GM21825 (cell line): ENCODE measurements around the gene CAMTA1.
"Not testable (repeated sequence)": the region's sequence is repeated elsewhere in the genome, so short reads cannot be mapped to it uniquely, and the experiment has no call there.

Experiments
- ATAC-seq: cut with Tn5 transposase; IDR thresholded peaks from one replicate; pipeline ENCODE4 v1.9.1; 2021; ENCODE audit warnings: mild to moderate bottlenecking, moderate library complexity; ENCODE audit not compliant: unreplicated experiment

CAMTA1 gene

GRCh38 chr1:6809461-6809860 is 24.2 kb downstream of the CAMTA1 start:
- no peak for ATAC-seq

- not testable (repeated sequence) for ATAC-seq
Observed at GRCh38 chr1:6810146-6810734, 25.0 kb downstream of the CAMTA1 start.

- no peak for ATAC-seq
Observed at GRCh38 chr1:6811583-6811982, 26.3 kb downstream of the CAMTA1 start.

- ATAC-seq: no peak
Observed at GRCh38 chr1:6813165-6813564, 27.9 kb downstream of the CAMTA1 start.

- ATAC-seq: no peak
Observed at GRCh38 chr1:6815726-6816125, 30.5 kb downstream of the CAMTA1 start.

- no peak for ATAC-seq
Observed at GRCh38 chr1:6819246-6820040, 34.2 kb downstream of the CAMTA1 start.

- no peak for ATAC-seq
Observed at GRCh38 chr1:6820899-6821298, 35.6 kb downstream of the CAMTA1 start.

- ATAC-seq: peak; percentile 76
Observed at GRCh38 chr1:6822530-6823359, 37.5 kb downstream of the CAMTA1 start.

- ATAC-seq: no peak
Observed at GRCh38 chr1:6823793-6824192, 38.5 kb downstream of the CAMTA1 start.

- no peak for ATAC-seq
Observed at GRCh38 chr1:6824665-6825368, 39.6 kb downstream of the CAMTA1 start.

- no peak for ATAC-seq
Observed at GRCh38 chr1:6825828-6826227, 40.6 kb downstream of the CAMTA1 start.

- ATAC-seq: no peak
Observed at GRCh38 chr1:6827079-6827478, 41.8 kb downstream of the CAMTA1 start.

GRCh38 chr1:6827630-6828165 is 42.4 kb downstream of the CAMTA1 start:
- no peak for ATAC-seq

- ATAC-seq: no peak
Observed at GRCh38 chr1:6831366-6831765, 46.1 kb downstream of the CAMTA1 start.

- not testable (repeated sequence) for ATAC-seq
Observed at GRCh38 chr1:6832006-6832405, 46.8 kb downstream of the CAMTA1 start.

- ATAC-seq: no peak
Observed at GRCh38 chr1:6832531-6833188, 47.4 kb downstream of the CAMTA1 start.

- ATAC-seq: no peak
Observed at GRCh38 chr1:6833804-6834203, 48.5 kb downstream of the CAMTA1 start.

GRCh38 chr1:6834366-6834765 is 49.1 kb downstream of the CAMTA1 start:
- ATAC-seq: no peak

- no peak for ATAC-seq
Observed at GRCh38 chr1:6835139-6835538, 49.9 kb downstream of the CAMTA1 start.

GRCh38 chr1:6842301-6842700 is 57.0 kb downstream of the CAMTA1 start:
- ATAC-seq: no peak
